Jurkat, Clone E6-1 (cell line): ENCODE measurements around the gene MPP1. TPM values are rescaled to one million over a fixed set of nuclear protein-coding genes. Genes with fewer than 3 reads are reported as not detected.
"Not testable (repeated sequence)": the region's sequence is repeated elsewhere in the genome, so short reads cannot be mapped to it uniquely, and the experiment has no call there.

Source experiments
- DNase-seq: peaks from one replicate; pipeline ENCODE4 v3.0.0-alpha.2; 2011; ENCODE audit warnings: low read depth, low spot score
- H3K4me3 ChIP-seq: 2 replicates; pipeline ENCODE4 v1.5.1; 2011; ENCODE audit warnings: mild to moderate bottlenecking, low read length, control low read depth, moderate library complexity
- polyA plus RNA-seq: library from polyadenylated mRNA; unstranded; fragments of >200 nt; gene quantifications from one replicate; pipeline ENCODE4 v1.2.1, GENCODE V29; 2012; ENCODE audit warnings: missing spikeins; ENCODE audit not compliant: insufficient read length, insufficient read depth

The MPP1 gene
- 49.8 TPM for polyA plus RNA-seq

DNA sequence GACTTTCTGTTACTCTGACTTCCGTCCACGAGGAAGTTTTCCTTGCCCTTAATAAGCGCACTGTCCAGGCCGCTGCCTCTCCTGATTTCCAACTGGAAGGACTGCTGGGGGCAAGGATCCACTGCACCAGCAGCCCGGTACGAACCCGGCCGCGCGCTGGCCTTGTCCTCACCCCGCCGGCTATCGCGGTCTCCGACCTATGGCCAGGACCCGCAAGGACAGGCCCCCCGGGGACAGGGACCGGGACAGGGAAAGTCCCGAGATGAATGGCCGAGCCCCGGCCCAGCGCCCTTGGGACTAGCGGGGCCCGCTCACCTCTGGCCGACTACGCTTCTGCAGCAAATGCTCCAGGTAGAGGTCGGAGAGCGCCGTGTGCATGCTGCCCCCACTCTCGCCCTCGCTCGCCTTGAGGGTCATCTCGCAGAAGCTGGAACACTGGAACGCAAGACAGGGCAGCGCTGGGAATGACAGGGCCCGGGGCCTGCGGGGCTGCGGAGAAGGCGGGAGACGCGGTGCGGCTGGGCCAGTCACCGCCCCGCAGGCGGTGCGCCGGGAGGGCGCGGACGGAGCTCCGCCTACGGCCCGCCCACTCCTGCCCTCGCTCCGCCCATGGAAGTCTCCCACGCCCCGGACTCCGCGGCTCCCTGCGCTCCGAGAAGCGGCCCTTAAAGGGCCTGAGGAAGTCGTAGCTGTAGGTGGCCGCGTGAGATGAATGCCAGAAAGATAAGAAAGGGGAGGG is at the start of gene MPP1:
Gene MPP1 (minus strand): TSS at position 529 of the 739 bp plus-strand sequence. CDS start 112 bp downstream, at position 417.
- DNase-seq: peak; percentile 48
- H3K4me3 ChIP-seq: peak within 1 kb of the TSS; percentile 68

DNA sequence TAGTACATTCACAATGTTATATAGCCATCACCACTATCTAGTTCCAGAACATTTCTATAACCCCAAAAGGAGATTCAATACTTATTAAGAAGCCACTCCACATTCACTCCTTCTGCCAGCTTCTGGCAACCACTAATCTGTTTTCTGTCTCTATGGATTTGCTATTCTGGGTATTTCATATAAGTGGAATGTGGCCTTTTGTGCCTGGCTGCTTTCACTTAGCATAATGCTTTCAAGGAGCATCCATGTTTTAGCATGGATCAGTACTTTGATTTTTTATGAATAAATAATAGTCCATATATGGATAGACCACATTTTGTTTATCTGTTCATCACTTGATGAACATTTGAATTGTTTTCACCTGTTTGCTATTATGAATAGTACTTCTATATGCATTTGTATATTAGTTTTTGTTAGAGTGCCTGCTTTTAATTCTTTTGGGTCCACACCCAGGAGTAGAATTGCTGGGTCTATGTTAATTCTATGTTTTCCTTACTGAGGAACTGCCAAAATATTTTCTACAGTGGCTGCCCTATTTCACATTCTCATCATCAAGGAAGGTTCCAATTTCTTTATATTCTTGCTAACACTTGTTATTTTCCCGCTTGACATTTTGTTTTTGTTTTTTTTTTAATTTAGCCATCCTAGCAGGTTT is 45.8 kb upstream of the MPP1 start:
- DNase-seq: no peak
- no peak overlapping the region for H3K4me3 ChIP-seq

DNA sequence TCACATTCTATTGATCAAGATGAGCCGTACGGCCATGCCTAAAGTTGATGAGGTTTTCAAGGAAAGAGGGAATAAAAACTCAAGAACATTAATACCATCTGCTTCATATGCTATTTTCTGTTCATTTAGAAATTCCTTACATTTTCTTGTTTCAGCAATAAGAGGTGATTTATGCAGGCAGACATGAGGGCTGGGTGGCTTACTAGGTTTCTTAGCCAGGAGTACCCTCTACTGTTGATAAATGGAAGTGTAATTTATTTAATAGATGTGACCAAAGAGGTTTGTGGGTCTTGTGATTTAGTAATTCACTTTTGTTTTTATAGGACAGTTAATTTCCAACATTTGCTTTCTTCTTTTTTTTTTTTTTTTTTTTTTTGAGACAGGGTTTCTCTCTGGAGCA is 35.6 kb upstream of the MPP1 start:
- no peak overlapping the region for H3K4me3 ChIP-seq
- peak; percentile 47 for DNase-seq

DNA sequence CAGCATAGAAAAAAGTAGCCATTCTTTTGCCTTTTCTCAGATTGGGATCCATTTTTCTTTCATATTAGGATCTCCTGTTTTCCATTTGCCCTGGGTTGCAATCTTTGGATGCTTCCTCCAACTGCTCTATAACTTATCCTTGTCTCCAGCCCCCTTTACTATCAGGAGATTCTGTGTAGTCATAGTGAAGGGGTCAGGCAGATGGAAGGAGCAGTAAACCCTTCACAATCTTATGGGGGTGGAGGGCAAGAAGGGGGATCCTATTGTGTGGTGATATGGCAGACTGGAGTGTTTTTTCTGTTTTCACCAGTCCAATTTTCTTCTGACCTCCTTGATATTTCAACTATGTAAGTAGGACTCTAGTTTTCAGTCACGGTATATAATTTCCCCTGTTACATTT is 30.9 kb upstream of the MPP1 start:
- H3K4me3 ChIP-seq: no peak overlapping the region
- DNase-seq: no peak

DNA sequence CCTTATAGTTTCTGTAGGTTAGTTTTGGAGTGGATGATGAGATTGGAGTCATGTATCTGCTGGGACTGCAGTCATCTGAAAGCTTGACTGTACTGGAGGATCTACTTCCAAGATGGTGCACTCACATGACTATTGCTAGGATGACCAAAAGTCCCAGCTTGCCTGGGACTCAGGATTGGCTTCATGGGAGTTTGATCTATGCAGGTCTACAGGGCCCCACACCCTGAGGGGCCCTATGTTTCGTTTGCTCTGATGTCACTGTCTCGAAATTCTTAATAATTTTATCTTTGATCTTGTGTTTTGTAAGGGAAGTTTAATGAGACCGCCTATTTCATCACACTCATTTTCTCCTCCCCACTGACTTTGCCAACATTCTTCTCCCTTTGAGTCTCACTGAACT is 29.3 kb upstream of the MPP1 start, which contains the start of gene SMIM9:
Gene SMIM9 (minus strand): TSS at position 101 of the 400 bp plus-strand sequence. CDS start 3,806 bp downstream, outside the sequence.
- H3K4me3 ChIP-seq: no peak within 1 kb of the TSS
- no peak for DNase-seq

DNA sequence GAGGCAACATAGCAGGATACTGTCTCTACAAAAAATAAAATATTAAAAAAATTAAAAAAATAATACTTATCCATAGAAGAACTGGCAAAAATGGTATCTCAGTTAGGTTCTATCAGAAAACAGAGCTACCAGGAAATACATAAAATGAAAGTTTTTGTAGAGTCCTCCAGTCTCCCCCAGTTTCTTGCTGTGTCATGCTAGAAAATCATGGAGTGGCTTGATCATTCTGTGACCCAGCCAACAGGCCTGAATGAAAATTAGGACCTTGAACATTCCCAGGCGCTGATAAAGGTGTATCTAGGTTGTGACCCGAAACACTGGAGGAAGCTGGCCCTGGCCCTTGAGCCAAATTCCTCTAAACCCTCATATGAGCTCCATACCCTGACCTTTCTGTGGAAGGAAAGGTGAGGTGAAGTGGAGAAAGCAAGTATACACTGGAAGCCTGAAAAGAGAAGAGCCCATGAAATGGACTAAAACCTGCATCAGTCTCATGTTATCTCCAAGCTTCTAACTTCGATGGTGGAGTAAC is 28.5 kb upstream of the MPP1 start:
- DNase-seq: no peak
- no peak overlapping the region for H3K4me3 ChIP-seq

DNA sequence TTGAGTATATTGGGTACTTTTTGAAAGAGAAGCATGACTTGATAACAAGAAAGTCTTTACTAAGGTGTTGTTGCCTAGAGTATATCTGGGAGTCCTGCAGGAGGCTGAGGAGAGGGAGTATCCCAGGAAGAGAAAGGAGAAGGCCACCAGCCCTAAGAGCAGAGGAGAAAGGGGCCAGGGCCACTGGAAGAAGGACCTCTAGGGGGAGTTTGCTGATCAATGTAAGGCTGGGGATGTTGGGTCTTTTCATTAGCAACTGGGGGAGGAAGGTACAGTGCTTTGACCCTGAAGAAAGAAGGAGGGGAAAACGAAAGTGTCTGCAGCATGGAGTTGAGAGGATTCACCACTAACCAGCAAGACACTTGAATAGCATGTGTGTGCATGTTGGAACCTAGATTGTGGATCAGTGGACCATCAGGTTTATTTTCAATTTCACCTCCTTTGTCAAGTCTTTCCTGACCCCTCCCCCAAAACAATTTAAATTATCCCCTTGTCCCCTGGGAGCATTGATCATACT is 24.7 kb upstream of the MPP1 start:
- no peak for DNase-seq

DNA sequence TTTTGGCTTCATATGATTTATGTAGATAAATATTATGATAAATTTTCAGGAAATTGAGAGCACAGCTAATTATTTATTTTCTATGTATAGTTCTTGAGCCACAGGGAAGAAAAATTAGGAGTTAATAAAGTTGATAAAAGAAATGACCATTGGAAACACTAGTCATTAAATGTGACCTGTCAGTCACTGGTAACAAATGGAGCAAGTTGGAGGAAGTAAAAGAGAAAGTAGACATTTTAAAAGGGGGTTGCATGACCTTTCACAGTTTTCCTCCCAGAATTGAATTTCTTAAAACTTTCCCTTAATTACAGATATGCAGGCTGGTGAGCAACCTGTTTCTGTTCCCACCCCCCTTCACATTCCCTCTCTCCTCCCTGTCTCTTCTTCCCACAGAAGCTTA is 23.8 kb upstream of the MPP1 start:
- DNase-seq: no peak
- no peak overlapping the region for H3K4me3 ChIP-seq

More for the DNA sequence above, 24.7 kb upstream of the MPP1 start:
- no peak overlapping the region for H3K4me3 ChIP-seq

DNA sequence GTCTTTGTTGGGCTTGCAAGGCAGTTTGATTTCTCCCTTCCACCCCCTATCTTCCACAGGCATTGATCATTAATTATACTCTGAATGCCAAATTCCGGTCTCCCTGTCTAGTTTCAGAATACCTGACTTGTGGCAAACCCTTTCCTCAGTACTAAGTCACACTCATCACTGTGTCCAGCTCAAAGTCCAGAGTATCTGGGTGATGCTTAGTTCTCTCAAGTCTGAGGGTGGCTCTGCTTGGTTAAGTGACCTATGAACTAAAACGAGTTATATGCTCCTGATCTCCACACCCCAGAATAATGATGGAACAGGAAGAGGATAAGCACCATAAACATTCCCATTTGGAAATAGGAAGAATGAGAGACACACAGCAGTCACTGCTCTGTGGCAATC is 22.7 kb upstream of the MPP1 start:
- DNase-seq: no peak
- no peak overlapping the region for H3K4me3 ChIP-seq

DNA sequence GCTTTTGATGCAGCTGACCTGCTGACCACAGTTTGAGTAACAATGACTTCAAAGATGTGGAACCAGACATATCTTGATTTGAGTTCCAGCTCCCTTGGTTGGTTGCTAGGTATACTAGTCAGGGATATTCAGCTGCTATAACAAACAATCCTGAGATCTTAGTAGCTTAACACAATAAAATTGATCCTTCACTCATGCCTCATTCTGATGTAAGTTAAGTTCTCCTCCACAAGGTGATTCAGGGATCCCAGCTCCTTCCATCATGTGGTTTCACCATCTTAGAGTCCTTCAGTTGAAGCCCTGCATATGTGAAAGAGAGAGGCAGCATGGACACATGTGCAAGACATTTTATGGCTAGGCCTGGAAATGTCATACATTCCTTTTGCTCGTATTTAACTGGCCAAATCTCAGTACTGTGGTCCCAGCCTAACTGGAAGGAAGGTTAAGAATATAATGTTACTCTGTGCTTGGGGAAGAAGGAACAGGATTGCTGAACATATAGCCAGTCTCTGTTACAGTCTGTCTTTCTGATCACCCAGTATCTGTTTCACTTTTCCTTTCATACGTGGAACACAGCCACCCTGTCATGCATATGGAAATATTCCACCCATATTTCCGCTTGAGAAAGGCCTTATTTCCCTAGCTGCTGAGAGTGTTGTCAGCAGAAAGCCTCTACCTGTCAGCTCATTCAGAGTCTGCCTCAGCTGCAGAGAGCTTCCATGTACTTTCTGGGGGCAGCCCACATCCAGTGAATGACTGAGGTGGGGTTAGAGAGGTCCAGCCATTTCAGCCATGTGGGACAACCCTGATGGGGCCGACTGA is 22.1 kb upstream of the MPP1 start:
- no peak overlapping the region for H3K4me3 ChIP-seq
- DNase-seq: no peak

DNA sequence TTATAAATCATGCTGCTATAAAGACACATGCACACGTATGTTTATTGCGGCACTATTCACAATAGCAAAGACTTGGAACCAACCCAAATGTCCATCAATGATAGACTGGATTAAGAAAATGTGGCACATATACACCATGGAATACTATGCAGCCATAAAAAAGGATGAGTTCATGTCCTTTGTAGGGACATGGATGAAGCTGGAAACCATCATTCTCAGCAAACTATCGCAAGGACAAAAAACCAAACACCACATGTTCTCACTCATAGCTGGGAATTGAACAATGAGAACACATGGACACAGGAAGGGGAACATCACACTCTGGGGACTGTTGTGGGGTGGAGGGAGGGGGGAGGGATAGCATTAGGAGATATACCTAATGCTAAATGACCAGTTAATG is 20.3 kb upstream of the MPP1 start:
- DNase-seq, H3K4me3 ChIP-seq: not testable (repeated sequence)

DNA sequence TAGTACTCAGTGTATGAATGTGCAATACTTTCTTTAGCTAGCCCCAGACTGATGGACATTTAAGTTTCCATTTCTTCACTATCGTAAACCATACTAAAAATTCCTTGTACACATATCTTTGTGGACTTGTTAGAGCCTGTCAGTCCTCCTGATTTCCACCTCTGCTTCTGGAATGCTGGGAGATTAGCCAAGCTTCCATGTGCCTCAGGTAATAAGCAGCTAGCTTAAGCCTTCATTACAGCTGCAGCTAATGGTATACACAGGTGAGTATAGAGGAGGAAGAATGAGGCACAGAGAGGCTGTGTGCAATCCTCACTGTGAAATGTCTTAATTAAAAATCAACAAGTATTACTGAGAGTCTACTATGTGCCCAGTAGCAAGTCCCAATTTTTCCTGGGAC is 19.4 kb upstream of the MPP1 start:
- no peak overlapping the region for H3K4me3 ChIP-seq
- DNase-seq: no peak

DNA sequence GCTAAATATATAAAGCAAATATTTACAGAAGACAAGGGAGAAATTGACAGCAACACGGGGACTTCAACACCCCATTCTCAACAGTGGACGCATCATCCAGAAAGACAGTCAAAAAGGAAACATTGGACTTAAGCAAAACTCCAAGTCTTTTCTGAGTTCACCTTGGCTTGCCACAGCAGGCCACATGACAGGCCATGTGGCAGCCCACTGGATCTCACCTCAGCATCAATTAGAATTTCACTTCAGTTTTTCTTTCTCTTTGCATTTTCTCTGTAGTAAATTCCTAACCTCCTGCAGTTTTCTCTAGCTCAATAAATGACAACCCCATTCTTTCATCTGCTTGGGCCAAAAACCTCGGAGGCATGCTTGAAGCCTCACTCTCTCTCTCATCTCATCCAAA is 16.7 kb upstream of the MPP1 start:
- DNase-seq: no peak
- H3K4me3 ChIP-seq: no peak overlapping the region

DNA sequence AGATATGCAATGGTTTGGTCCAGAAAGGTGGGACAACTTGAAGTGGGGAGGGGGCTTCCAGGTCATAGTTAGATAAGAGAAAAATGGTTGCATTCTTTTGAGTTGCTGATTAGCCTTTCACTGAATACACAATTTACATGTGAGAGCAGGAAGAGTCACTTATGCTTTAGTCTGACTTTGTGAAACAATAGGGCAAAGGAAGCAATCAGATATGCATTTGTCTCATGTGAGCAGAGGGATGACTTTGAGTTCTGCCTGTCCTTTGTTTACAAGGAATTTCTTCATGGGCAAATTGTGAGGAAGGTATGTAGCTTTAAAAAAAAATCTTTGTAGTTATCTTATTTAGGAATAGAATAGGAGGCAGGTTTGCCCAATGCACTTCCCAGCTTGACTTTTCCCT is 16.2 kb upstream of the MPP1 start:
- no peak overlapping the region for H3K4me3 ChIP-seq
- no peak for DNase-seq

DNA sequence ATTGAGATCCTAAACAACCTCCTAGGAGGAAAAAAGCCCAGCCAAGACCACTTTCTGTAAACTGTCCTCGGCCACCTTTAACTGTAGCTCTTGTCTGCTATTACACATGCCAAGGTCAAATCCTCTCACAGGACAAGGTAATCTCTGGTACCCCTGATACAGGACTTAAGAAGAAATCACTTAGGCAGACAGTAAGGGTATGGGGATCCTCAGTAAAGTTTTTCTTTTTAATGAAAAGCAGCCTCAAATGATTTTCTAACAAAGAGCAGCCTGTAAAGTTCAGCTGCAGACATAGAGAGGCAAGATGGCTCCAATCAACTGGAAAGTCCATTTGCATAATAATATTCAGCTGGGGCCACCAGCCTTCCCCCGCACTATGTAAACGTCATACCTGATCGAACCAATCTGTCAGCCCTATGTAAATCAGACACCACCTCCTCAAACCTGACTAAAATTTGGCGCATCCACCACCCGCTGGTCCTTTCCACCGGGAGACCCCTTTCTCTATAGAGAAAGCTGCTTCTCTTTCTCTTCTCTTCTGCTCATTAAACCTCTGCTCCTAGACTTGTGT is 14.6 kb upstream of the MPP1 start:
- H3K4me3 ChIP-seq: no peak overlapping the region
- DNase-seq: no peak

DNA sequence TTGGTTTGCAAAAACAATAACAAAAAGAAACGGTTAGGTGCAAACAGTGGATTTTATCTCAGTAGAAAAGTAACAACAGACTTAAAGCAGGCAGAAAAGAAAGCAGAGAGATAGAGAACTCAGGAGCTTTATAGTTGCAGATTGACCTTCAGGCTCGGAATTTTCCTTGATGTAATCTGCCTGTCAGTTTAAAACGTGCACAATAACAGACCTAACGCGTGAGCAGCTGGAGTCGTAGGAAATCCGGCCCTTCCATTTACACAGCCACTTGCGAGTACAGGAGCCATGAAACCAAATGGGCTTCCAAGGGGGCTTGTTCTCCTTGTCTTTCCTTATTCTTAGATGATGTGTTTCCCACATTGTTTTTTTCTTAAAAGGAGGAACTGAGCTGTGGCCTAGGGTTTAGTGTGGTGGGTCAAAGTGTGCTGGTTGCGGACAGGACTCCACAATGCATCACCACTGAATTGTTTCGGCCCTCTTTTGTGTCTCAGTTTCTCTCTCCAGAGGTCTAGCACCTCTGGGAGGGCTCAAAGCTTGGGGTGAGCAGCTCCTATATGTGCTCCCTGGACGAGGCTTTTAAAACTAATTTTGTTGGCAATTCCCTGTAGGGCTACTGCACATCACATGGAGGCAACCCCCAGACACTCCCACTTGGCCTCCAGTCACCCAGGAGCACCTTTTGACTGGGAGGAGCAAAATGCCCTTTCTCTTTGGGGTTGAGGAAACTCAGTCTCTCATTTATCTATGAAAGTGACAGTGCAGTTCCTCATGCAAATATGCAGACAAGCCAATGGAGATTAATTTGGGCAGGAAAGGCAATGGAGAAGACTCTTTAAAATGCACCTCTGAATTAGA is 13.9 kb upstream of the MPP1 start:
- no peak for DNase-seq
- no peak overlapping the region for H3K4me3 ChIP-seq

DNA sequence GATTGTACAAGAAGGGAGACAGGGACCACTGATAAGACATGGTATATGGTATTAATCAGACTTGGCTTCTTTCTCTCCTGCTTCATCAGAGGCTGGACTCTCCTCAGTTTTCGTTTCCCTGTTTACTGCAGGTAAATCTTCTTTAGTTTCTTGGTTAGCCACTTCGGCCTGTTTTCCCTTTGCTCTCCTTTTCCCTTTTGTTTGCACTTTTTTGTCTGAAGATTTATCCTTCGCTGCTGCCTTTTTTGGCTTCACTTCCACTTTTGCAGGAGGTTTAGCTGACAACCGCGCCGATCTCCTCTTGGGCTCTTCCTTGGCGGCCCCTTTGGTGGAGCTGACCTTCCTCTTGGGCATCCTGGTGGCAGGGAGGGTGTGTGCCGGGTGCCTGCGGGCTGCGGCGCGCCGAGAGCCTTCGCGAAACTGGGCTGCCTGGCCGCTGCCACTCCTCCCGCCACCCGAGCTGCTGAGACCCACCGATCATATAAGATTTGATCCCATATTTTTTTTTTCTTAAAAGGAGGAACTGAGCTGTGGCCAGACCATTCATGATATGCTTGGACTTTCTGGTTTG is 11.8 kb upstream of the MPP1 start:
- not testable (repeated sequence) for H3K4me3 ChIP-seq, DNase-seq
